IMR-90 (cell line): ENCODE results near the gene QSOX2. TPM values are rescaled to one million over a fixed set of nuclear protein-coding genes. Genes with fewer than 3 reads are reported as not detected.

Experiments used
- ATAC-seq: fragments of 200-7000 bp; cut with Tn5 transposase; 2 replicates; pipeline ENCODE4 v1.9.1; 2020; ENCODE audit warnings: low read depth, mild to moderate bottlenecking, moderate library complexity
- BruUV-seq: library from RNA; stranded (reverse); fragments of 400-500 nt; replicated peaks from 2 replicates; lab custom pipeline; 2021; lab: Mats Ljungman, UMichigan
- CTCF ChIA-PET: fragments of 300-600 bp; formaldehyde crosslinking; extraction: SDS; loops from one replicate; lab custom pipeline; 2021; ENCODE audit warnings: antibody characterized with exemption; lab: Yijun Ruan, JAX
- POLR2A ChIA-PET: fragments of 300-600 bp; sonication (Branson Sonifier 250); formaldehyde crosslinking; loops from one replicate; lab custom pipeline; 2022; ENCODE audit warnings: antibody characterized with exemption; ENCODE audit not compliant: unreplicated experiment; lab: Charles Lee
- DNase-seq: peaks from one replicate; pipeline ENCODE4 v3.0.0; 2013
- H2AFZ ChIP-seq: replicated peaks from 2 replicates; pipeline ENCODE3; 2013; ENCODE audit warnings: low read length, mild to moderate bottlenecking; ENCODE audit not compliant: poor library complexity
- H2AK5ac ChIP-seq: 2 replicates; pipeline ENCODE4 v1.6.1; 2013; ENCODE audit warnings: low read depth, low read length, inconsistent platforms
- H2AK9ac ChIP-seq: replicated peaks from 2 replicates; pipeline ENCODE3; 2013; ENCODE audit warnings: mild to moderate bottlenecking, low read depth, low read length, moderate library complexity; ENCODE audit not compliant: poor library complexity
- H2BK120ac ChIP-seq: 2 replicates; pipeline ENCODE4 v1.6.1; 2013; ENCODE audit warnings: low read depth, low read length, inconsistent platforms
- H2BK15ac ChIP-seq: 3 replicates; pipeline ENCODE4 v1.6.1; 2013; ENCODE audit warnings: low read depth, low read length, inconsistent platforms
- H2BK20ac ChIP-seq: 2 replicates; pipeline ENCODE4 v1.6.1; 2013; ENCODE audit warnings: low read depth, mild to moderate bottlenecking, inconsistent platforms, low read length, moderate library complexity
- H2BK5ac ChIP-seq: 2 replicates; pipeline ENCODE4 v1.6.1; 2013; ENCODE audit warnings: mild to moderate bottlenecking, low read depth, low read length, inconsistent platforms; ENCODE audit not compliant: poor library complexity, severe bottlenecking
- H3K14ac ChIP-seq: replicated peaks from 2 replicates; pipeline ENCODE4 v1.6.1; 2013; ENCODE audit warnings: low read depth, low read length, inconsistent platforms
- H3K18ac ChIP-seq: 2 replicates; pipeline ENCODE4 v1.6.1; 2013; ENCODE audit warnings: low read depth, low read length, control low read depth
- H3K23ac ChIP-seq: 2 replicates; pipeline ENCODE4 v1.6.1; 2013; ENCODE audit warnings: low read depth, low read length, inconsistent platforms
- H3K27ac ChIP-seq: 2 replicates; pipeline ENCODE4 v1.5.1; 2013; ENCODE audit warnings: mild to moderate bottlenecking, control low read depth, low read length; ENCODE audit not compliant: insufficient read depth
- H3K27me3 ChIP-seq: 2 replicates; pipeline ENCODE4 v1.6.1; 2013; ENCODE audit warnings: low read length; ENCODE audit not compliant: control insufficient read depth, insufficient read depth
- H3K36me3 ChIP-seq: 2 replicates; pipeline ENCODE4 v1.6.1; 2013; ENCODE audit warnings: low read length, mixed read lengths; ENCODE audit not compliant: control insufficient read depth, insufficient read depth
- H3K4ac ChIP-seq: 2 replicates; pipeline ENCODE4 v1.6.1; 2013; ENCODE audit warnings: low read depth, low read length, inconsistent platforms
- H3K4me1 ChIP-seq: 2 replicates; pipeline ENCODE4 v1.6.1; 2013; ENCODE audit warnings: low read length, mixed read lengths; ENCODE audit not compliant: control insufficient read depth, insufficient read depth
- H3K4me2 ChIP-seq: 2 replicates; pipeline ENCODE4 v1.6.1; 2013; ENCODE audit warnings: low read depth, mild to moderate bottlenecking, control low read depth, low read length, moderate library complexity
- H3K4me3 ChIP-seq: 2 replicates; pipeline ENCODE4 v1.5.1; 2013; ENCODE audit warnings: low read depth, mild to moderate bottlenecking, control low read depth, low read length, moderate library complexity; ENCODE audit not compliant: insufficient read depth
- H3K56ac ChIP-seq: 2 replicates; pipeline ENCODE4 v1.6.1; 2013; ENCODE audit warnings: low read length, inconsistent platforms; ENCODE audit not compliant: insufficient read depth; ENCODE audit errors: extremely low read depth
- H3K79me1 ChIP-seq, 2 experiments: 2 replicates each; pipeline ENCODE4 v1.6.1; 2013; ENCODE audit warnings: low read length in 2 of 2, inconsistent platforms in 1 of 2, low read depth in 1 of 2
- H3K9ac ChIP-seq: 2 replicates; pipeline ENCODE4 v1.6.1; 2013; ENCODE audit warnings: low read depth, low read length, control low read depth
- H3K9me1 ChIP-seq: 2 replicates; pipeline ENCODE4 v1.6.1; 2013; ENCODE audit warnings: low read length, inconsistent platforms; ENCODE audit not compliant: insufficient read depth
- H3K9me3 ChIP-seq: 2 replicates; pipeline ENCODE4 v1.6.1; 2013; ENCODE audit warnings: low read length; ENCODE audit not compliant: control insufficient read depth, insufficient read depth
- H4K20me1 ChIP-seq: 2 replicates; pipeline ENCODE4 v1.6.1; 2013; ENCODE audit warnings: low read length, inconsistent platforms; ENCODE audit not compliant: insufficient read depth
- H4K5ac ChIP-seq: 2 replicates; pipeline ENCODE4 v1.6.1; 2013; ENCODE audit warnings: mild to moderate bottlenecking, low read depth, low read length, control low read depth
- H4K8ac ChIP-seq, 2 experiments: 2 replicates each; pipeline ENCODE4 v1.6.1; 2013; ENCODE audit warnings: low read depth in 2 of 2, low read length in 2 of 2, control low read depth in 1 of 2, inconsistent platforms in 1 of 2
- H4K91ac ChIP-seq: 2 replicates; pipeline ENCODE4 v1.6.1; 2013; ENCODE audit warnings: low read depth, low read length, inconsistent platforms; ENCODE audit not compliant: insufficient read depth
- BHLHE40 ChIP-seq: fragments of 150-350 bp; IDR thresholded peaks from 2 replicates; pipeline ENCODE4 v1.6.1; 2016; ENCODE audit warnings: mild to moderate bottlenecking, low read depth, low read length
- CHD1 ChIP-seq: IDR thresholded peaks from 2 replicates; pipeline ENCODE4 v1.6.1; 2012; ENCODE audit warnings: low read depth, low read length, improper control_type of control experiment
- MAFK ChIP-seq: IDR thresholded peaks from 2 replicates; pipeline ENCODE4 v1.6.1; 2012; ENCODE audit warnings: low read depth, low read length, improper control_type of control experiment
- MAZ ChIP-seq: IDR thresholded peaks from 2 replicates; pipeline ENCODE4 v1.6.1; 2012; ENCODE audit warnings: low read depth, mild to moderate bottlenecking, low read length, improper control_type of control experiment, moderate library complexity, borderline replicate concordance
- NFE2L2 ChIP-seq: fragments of 150-350 bp; IDR thresholded peaks from 2 replicates; pipeline ENCODE4 v1.6.1; 2016; ENCODE audit warnings: low read depth, mild to moderate bottlenecking, low read length
- RFX5 ChIP-seq: IDR thresholded peaks from 2 replicates; pipeline ENCODE4 v1.8.0; 2012; ENCODE audit warnings: low read depth, mild to moderate bottlenecking, low read length, moderate library complexity
- SMC3 ChIP-seq: fragments of 150-350 bp; IDR thresholded peaks from 2 replicates; pipeline ENCODE4 v1.6.1; 2016; ENCODE audit warnings: low read depth, mild to moderate bottlenecking, antibody characterized with exemption, low read length, moderate library complexity
- WGBS, 2 experiments: methylation state at CpG; one replicate each; pipeline versions ENCODE4 v1.1.5 to v1.1.7; 2013; ENCODE audit warnings: missing lambda C conversion rate in 2 of 2; ENCODE audit not compliant: insufficient read length in 1 of 2; ENCODE audit errors: extremely low coverage in 2 of 2; 5-methylcytosine and 5-hydroxymethylcytosine counted together
- dilution Hi-C: fragments of 300-500 bp; cut with HindIII; formaldehyde crosslinking; loops from one replicate; pipeline ENCODE4 v1.14.3; 2018; ENCODE audit warnings: low sequenced_read_pairs; ENCODE audit not compliant: unreplicated experiment
- in situ Hi-C: fragments of 300-500 bp; cut with MboI; formaldehyde crosslinking; loops from 3 replicates; pipeline ENCODE4 v1.14.3; 2019; ENCODE audit warnings: low sequenced_read_pairs, inconsistent platforms, mixed read lengths
- intact Hi-C: fragments of 100-400 bp; cut with micrococcal nuclease; formaldehyde crosslinking; loops from 2 replicates; pipeline ENCODE4 v1.10.0; 2022
- polyA plus RNA-seq, 3 experiments: library from polyadenylated mRNA; depleted of rRNA; stranded (reverse); fragments of >200 nt; gene quantifications; 2 replicates each; pipeline ENCODE4 v1.2.3, GENCODE V29; 2012; ENCODE audit warnings: low replicate concordance in 1 of 3
- total RNA-seq: library from RNA; depleted of rRNA; stranded (reverse); fragments of >200 nt; gene quantifications from 2 replicates; pipeline ENCODE4 v1.2.3, GENCODE V29; 2012
- TF ChIP-seq, protein P1 (sequence below): fragments of 150-350 bp; IDR thresholded peaks from 2 replicates; pipeline ENCODE4 v1.6.1; 2016; ENCODE audit warnings: low read depth, mild to moderate bottlenecking, low read length, moderate library complexity, borderline replicate concordance

QSOX2 gene
- total and polyA plus RNA-seq, 2 of the 4 experiments (the other 2 are of a cell fraction) = 5.9 to 12.9 TPM

GRCh38 chr9:136199391-136200288 lies 46.0 kb downstream of the QSOX2 start:
- H2BK20ac ChIP-seq = no peak overlapping the region
- no peak overlapping the region for H2BK15ac ChIP-seq
- WGBS, 2 experiments = 10% methylated on average over 26 of the region's 71 CpGs; no CpG with 5 or more reads in 1 of the 2 experiments
- H2BK120ac ChIP-seq = no peak overlapping the region
- H4K91ac ChIP-seq = no peak overlapping the region
- H3K4me1 ChIP-seq = no peaks in the 10 kb centered on the region
- TF ChIP-seq MAZ = no peak
- no peak for TF ChIP-seq MAFK
- TF ChIP-seq, protein P1, sequence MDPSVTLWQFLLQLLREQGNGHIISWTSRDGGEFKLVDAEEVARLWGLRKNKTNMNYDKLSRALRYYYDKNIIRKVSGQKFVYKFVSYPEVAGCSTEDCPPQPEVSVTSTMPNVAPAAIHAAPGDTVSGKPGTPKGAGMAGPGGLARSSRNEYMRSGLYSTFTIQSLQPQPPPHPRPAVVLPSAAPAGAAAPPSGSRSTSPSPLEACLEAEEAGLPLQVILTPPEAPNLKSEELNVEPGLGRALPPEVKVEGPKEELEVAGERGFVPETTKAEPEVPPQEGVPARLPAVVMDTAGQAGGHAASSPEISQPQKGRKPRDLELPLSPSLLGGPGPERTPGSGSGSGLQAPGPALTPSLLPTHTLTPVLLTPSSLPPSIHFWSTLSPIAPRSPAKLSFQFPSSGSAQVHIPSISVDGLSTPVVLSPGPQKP = no peak
- no peak for TF ChIP-seq CHD1
- no peak for TF ChIP-seq RFX5
- TF ChIP-seq SMC3 = no peak
- no peak for TF ChIP-seq NFE2L2
- no peak for TF ChIP-seq BHLHE40
- CTCF ChIA-PET = no interaction called here
- no peak overlapping the region for H4K8ac ChIP-seq
- H3K18ac ChIP-seq = no peak overlapping the region
- no peak for DNase-seq
- no peak overlapping the region for H2BK5ac ChIP-seq
- H3K36me3 ChIP-seq = no peaks in the 10 kb centered on the region
- POLR2A ChIA-PET = no interaction called here
- no peak overlapping the region for H3K4ac ChIP-seq
- in situ Hi-C loops (no loop called here), intact Hi-C loops (no loop called here), dilution Hi-C loops (no loop called here)
- H3K9me3 ChIP-seq = peaks cover 2% of the 10 kb centered on the region; the same call in 1 of the 2 replicates
- no peak overlapping the region for H3K14ac ChIP-seq
- no peak overlapping the region for H2AK9ac ChIP-seq
- no peaks in the 10 kb centered on the region for H3K79me1 ChIP-seq
- H3K27ac ChIP-seq = no peak overlapping the region
- H4K20me1 ChIP-seq = peaks cover 16% of the 10 kb centered on the region; the same call in 1 of the 2 replicates
- H3K27me3 ChIP-seq = peaks cover 89% of the 10 kb centered on the region
- no peak overlapping the region for H3K9ac ChIP-seq
- H3K4me2 ChIP-seq = no peak overlapping the region
- BruUV-seq = no TSS peak
- H4K5ac ChIP-seq = no peak overlapping the region
- H3K9me1 ChIP-seq = no peaks in the 10 kb centered on the region
- ATAC-seq = no peak
- no peak overlapping the region for H3K56ac ChIP-seq
- peak overlapping the region; percentile 61 for H2AFZ ChIP-seq
- no peak overlapping the region for H3K4me3 ChIP-seq
- H3K23ac ChIP-seq = no peak overlapping the region
- no peak overlapping the region for H2AK5ac ChIP-seq
